NCI-H1092 (cell line): ENCODE data around the gene CAMTA1.

Experiments
- DNase-seq: peaks from one replicate; lab custom pipeline; 2025; lab: John Stamatoyannopoulos, UW

CAMTA1 gene

GRCh38 chr1:7343882-7344281 lies 558.6 kb downstream of the CAMTA1 start:
- no peak for DNase-seq

- DNase-seq = no peak
Measured at GRCh38 chr1:7344299-7344698, 559.0 kb downstream of the CAMTA1 start.

- no peak for DNase-seq
Measured at GRCh38 chr1:7345516-7345915, 560.3 kb downstream of the CAMTA1 start.

- DNase-seq = no peak
Measured at GRCh38 chr1:7346070-7346596, 560.9 kb downstream of the CAMTA1 start.

GRCh38 chr1:7346600-7347570 lies 561.6 kb downstream of the CAMTA1 start:
- DNase-seq = no peak

GRCh38 chr1:7348073-7348472 lies 562.8 kb downstream of the CAMTA1 start:
- no peak for DNase-seq

GRCh38 chr1:7348580-7348979 lies 563.3 kb downstream of the CAMTA1 start:
- DNase-seq = no peak

- DNase-seq = no peak
Measured at GRCh38 chr1:7350804-7351203, 565.5 kb downstream of the CAMTA1 start.

GRCh38 chr1:7351649-7352048 lies 566.4 kb downstream of the CAMTA1 start:
- DNase-seq = no peak

- no peak for DNase-seq
Measured at GRCh38 chr1:7352364-7352763, 567.1 kb downstream of the CAMTA1 start.

- DNase-seq = no peak
Measured at GRCh38 chr1:7352974-7353373, 567.7 kb downstream of the CAMTA1 start.

GRCh38 chr1:7355646-7356045 lies 570.4 kb downstream of the CAMTA1 start:
- DNase-seq = no peak

GRCh38 chr1:7356079-7356478 lies 570.8 kb downstream of the CAMTA1 start:
- DNase-seq = no peak

- no peak for DNase-seq
Measured at GRCh38 chr1:7358425-7358824, 573.2 kb downstream of the CAMTA1 start.

- DNase-seq = no peak
Measured at GRCh38 chr1:7360526-7360925, 575.3 kb downstream of the CAMTA1 start.

GRCh38 chr1:7362947-7363346 lies 577.7 kb downstream of the CAMTA1 start:
- no peak for DNase-seq

- no peak for DNase-seq
Measured at GRCh38 chr1:7363450-7363849, 578.2 kb downstream of the CAMTA1 start.

GRCh38 chr1:7365706-7366105 lies 580.5 kb downstream of the CAMTA1 start:
- DNase-seq = no peak

GRCh38 chr1:7366286-7366954 lies 581.2 kb downstream of the CAMTA1 start:
- DNase-seq = peak; percentile 76

GRCh38 chr1:7366955-7367665 lies 581.9 kb downstream of the CAMTA1 start:
- peak; percentile 87 for DNase-seq

GRCh38 chr1:7369866-7370265 lies 584.6 kb downstream of the CAMTA1 start:
- DNase-seq = no peak

GRCh38 chr1:7371926-7372325 lies 586.7 kb downstream of the CAMTA1 start:
- DNase-seq = no peak
